ENCODE results near the gene RPP40.
"Not testable (repeated sequence)": the region's sequence is repeated elsewhere in the genome, so short reads cannot be mapped to it uniquely, and the experiment has no call there.

The RPP40 gene

GRCh38 chr6:5003604-5004372 is at the start of gene RPP40:
TSS of gene RPP40 (minus strand) at chr6:5004037. CDS start at chr6:5004002, 35 bp downstream.
- DNase-seq (ENCODE audit: low spot score), result peak; percentile 98

GRCh38 chr6:5053038-5053437 is 49.2 kb upstream of the RPP40 start:
- no peak for DNase-seq (ENCODE audit: low spot score)

- no peak for DNase-seq (ENCODE audit: low spot score)
Observed at GRCh38 chr6:5051394-5051793, 47.6 kb upstream of the RPP40 start.

- no peak for DNase-seq (ENCODE audit: low spot score)
Observed at GRCh38 chr6:5050009-5050408, 46.2 kb upstream of the RPP40 start.

GRCh38 chr6:5046430-5046829 is 42.6 kb upstream of the RPP40 start:
- DNase-seq (ENCODE audit: low spot score), result no peak

GRCh38 chr6:5045416-5045815 is 41.6 kb upstream of the RPP40 start:
- DNase-seq (ENCODE audit: low spot score), result no peak

- no peak for DNase-seq (ENCODE audit: low spot score)
Observed at GRCh38 chr6:5044866-5045265, 41.0 kb upstream of the RPP40 start.

- no peak for DNase-seq (ENCODE audit: low spot score)
Observed at GRCh38 chr6:5042436-5042835, 38.6 kb upstream of the RPP40 start.

- DNase-seq (ENCODE audit: low spot score), result no peak
Observed at GRCh38 chr6:5041955-5042354, 38.1 kb upstream of the RPP40 start.

GRCh38 chr6:5036269-5036668 is 32.4 kb upstream of the RPP40 start:
- peak; percentile 76 for DNase-seq (ENCODE audit: low spot score)

GRCh38 chr6:5034736-5035135 is 30.9 kb upstream of the RPP40 start:
- no peak for DNase-seq (ENCODE audit: low spot score)

GRCh38 chr6:5034328-5034727 is 30.5 kb upstream of the RPP40 start:
- DNase-seq (ENCODE audit: low spot score), result no peak

- DNase-seq (ENCODE audit: low spot score), result not testable (repeated sequence)
Observed at GRCh38 chr6:5033214-5033904, 29.5 kb upstream of the RPP40 start.

- DNase-seq (ENCODE audit: low spot score), result peak; percentile 61
Observed at GRCh38 chr6:5032706-5033105, 28.9 kb upstream of the RPP40 start.

GRCh38 chr6:5031150-5031549 is 27.3 kb upstream of the RPP40 start:
- DNase-seq (ENCODE audit: low spot score), result no peak

- DNase-seq (ENCODE audit: low spot score), result peak; percentile 86
Observed at GRCh38 chr6:5030596-5031136, 26.8 kb upstream of the RPP40 start.

- no peak for DNase-seq (ENCODE audit: low spot score)
Observed at GRCh38 chr6:5029609-5030008, 25.8 kb upstream of the RPP40 start.

GRCh38 chr6:5028921-5029320 is 25.1 kb upstream of the RPP40 start:
- DNase-seq (ENCODE audit: low spot score), result no peak

GRCh38 chr6:5028301-5028700 is 24.5 kb upstream of the RPP40 start:
- no peak for DNase-seq (ENCODE audit: low spot score)

GRCh38 chr6:5025911-5026819 is 22.3 kb upstream of the RPP40 start:
- DNase-seq (ENCODE audit: low spot score), result peak; percentile 78

- no peak for DNase-seq (ENCODE audit: low spot score)
Observed at GRCh38 chr6:5023923-5024322, 20.1 kb upstream of the RPP40 start.

GRCh38 chr6:5020142-5020541 is 16.3 kb upstream of the RPP40 start:
- DNase-seq (ENCODE audit: low spot score), result no peak
